ENCODE results near the gene BPIFA3.

- TF ChIP-seq, protein P1, sequence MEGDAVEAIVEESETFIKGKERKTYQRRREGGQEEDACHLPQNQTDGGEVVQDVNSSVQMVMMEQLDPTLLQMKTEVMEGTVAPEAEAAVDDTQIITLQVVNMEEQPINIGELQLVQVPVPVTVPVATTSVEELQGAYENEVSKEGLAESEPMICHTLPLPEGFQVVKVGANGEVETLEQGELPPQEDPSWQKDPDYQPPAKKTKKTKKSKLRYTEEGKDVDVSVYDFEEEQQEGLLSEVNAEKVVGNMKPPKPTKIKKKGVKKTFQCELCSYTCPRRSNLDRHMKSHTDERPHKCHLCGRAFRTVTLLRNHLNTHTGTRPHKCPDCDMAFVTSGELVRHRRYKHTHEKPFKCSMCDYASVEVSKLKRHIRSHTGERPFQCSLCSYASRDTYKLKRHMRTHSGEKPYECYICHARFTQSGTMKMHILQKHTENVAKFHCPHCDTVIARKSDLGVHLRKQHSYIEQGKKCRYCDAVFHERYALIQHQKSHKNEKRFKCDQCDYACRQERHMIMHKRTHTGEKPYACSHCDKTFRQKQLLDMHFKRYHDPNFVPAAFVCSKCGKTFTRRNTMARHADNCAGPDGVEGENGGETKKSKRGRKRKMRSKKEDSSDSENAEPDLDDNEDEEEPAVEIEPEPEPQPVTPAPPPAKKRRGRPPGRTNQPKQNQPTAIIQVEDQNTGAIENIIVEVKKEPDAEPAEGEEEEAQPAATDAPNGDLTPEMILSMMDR (IDR thresholded peaks at IDR 0.05), result no peak
- TF ChIP-seq POLR2A (IDR thresholded peaks at IDR 0.05), result no peak
Measured at GRCh38 chr20:33188421-33188820, 28.7 kb upstream of the BPIFA3 start.
